ENCODE measurements around the gene TBATA.

DNA sequence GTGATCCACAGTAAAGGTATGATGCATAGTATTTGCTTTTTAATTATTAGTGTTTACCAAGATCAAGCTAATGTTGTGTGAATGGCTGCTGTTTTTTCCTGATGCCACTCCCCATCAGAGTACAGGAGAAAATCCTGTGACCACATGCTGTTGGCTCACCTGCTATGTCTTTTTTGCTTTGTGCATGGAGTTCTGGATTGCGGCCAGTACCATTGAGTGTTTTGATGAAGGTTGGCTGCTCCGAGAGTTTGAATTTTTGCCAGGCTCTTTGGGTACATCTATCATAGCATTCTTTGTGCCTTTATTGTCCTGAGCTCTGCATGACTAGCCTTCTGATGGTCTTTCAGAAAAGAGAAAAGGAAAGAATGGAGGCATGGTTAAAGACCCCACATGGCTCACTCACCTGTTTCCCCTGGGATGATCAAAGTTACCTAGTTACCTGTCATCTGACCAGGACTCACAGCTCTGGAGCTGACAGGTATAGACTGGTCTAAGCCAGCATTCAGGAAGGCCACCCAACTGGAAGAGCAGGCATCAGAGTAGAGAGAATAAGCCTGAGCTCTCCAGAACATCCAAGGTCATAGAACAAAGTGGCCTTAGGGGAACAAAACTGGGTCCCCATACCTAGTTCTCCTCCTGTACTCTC is 18.7 kb upstream of the TBATA start:
- TF ChIP-seq CBFB (CRISPR knock-in tag; IDR thresholded peaks at IDR 0.05; ENCODE audit: low read depth) (no peak), FOXK1 (CRISPR knock-in tag; IDR thresholded peaks at IDR 0.05) (no peak), GTF2I (CRISPR knock-in tag; conservative IDR thresholded peaks at IDR 0.05) (no peak), ATF1 (CRISPR knock-in tag; IDR thresholded peaks at IDR 0.05) (no peak), JUN (CRISPR knock-in tag; IDR thresholded peaks at IDR 0.05) (no peak), ETV6 (CRISPR knock-in tag; IDR thresholded peaks at IDR 0.05) (no peak), ZNF121 (CRISPR knock-in tag; IDR thresholded peaks at IDR 0.05) (no peak)
- TF ChIP-seq, protein P1, sequence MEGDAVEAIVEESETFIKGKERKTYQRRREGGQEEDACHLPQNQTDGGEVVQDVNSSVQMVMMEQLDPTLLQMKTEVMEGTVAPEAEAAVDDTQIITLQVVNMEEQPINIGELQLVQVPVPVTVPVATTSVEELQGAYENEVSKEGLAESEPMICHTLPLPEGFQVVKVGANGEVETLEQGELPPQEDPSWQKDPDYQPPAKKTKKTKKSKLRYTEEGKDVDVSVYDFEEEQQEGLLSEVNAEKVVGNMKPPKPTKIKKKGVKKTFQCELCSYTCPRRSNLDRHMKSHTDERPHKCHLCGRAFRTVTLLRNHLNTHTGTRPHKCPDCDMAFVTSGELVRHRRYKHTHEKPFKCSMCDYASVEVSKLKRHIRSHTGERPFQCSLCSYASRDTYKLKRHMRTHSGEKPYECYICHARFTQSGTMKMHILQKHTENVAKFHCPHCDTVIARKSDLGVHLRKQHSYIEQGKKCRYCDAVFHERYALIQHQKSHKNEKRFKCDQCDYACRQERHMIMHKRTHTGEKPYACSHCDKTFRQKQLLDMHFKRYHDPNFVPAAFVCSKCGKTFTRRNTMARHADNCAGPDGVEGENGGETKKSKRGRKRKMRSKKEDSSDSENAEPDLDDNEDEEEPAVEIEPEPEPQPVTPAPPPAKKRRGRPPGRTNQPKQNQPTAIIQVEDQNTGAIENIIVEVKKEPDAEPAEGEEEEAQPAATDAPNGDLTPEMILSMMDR (IDR thresholded peaks at IDR 0.05): no peak
- TF ChIP-seq, protein P2, sequence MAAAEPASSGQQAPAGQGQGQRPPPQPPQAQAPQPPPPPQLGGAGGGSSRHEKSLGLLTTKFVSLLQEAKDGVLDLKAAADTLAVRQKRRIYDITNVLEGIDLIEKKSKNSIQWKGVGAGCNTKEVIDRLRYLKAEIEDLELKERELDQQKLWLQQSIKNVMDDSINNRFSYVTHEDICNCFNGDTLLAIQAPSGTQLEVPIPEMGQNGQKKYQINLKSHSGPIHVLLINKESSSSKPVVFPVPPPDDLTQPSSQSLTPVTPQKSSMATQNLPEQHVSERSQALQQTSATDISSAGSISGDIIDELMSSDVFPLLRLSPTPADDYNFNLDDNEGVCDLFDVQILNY (CRISPR knock-in tag; IDR thresholded peaks at IDR 0.05): no peak
- TF ChIP-seq, protein P3, sequence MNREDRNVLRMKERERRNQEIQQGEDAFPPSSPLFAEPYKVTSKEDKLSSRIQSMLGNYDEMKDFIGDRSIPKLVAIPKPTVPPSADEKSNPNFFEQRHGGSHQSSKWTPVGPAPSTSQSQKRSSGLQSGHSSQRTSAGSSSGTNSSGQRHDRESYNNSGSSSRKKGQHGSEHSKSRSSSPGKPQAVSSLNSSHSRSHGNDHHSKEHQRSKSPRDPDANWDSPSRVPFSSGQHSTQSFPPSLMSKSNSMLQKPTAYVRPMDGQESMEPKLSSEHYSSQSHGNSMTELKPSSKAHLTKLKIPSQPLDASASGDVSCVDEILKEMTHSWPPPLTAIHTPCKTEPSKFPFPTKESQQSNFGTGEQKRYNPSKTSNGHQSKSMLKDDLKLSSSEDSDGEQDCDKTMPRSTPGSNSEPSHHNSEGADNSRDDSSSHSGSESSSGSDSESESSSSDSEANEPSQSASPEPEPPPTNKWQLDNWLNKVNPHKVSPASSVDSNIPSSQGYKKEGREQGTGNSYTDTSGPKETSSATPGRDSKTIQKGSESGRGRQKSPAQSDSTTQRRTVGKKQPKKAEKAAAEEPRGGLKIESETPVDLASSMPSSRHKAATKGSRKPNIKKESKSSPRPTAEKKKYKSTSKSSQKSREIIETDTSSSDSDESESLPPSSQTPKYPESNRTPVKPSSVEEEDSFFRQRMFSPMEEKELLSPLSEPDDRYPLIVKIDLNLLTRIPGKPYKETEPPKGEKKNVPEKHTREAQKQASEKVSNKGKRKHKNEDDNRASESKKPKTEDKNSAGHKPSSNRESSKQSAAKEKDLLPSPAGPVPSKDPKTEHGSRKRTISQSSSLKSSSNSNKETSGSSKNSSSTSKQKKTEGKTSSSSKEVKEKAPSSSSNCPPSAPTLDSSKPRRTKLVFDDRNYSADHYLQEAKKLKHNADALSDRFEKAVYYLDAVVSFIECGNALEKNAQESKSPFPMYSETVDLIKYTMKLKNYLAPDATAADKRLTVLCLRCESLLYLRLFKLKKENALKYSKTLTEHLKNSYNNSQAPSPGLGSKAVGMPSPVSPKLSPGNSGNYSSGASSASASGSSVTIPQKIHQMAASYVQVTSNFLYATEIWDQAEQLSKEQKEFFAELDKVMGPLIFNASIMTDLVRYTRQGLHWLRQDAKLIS (CRISPR knock-in tag; IDR thresholded peaks at IDR 0.05; ENCODE audit: borderline replicate concordance): no peak
- TF ChIP-seq, protein P4, sequence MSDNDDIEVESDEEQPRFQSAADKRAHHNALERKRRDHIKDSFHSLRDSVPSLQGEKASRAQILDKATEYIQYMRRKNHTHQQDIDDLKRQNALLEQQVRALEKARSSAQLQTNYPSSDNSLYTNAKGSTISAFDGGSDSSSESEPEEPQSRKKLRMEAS (CRISPR knock-in tag; IDR thresholded peaks at IDR 0.05): no peak
- TF ChIP-seq, protein P5, sequence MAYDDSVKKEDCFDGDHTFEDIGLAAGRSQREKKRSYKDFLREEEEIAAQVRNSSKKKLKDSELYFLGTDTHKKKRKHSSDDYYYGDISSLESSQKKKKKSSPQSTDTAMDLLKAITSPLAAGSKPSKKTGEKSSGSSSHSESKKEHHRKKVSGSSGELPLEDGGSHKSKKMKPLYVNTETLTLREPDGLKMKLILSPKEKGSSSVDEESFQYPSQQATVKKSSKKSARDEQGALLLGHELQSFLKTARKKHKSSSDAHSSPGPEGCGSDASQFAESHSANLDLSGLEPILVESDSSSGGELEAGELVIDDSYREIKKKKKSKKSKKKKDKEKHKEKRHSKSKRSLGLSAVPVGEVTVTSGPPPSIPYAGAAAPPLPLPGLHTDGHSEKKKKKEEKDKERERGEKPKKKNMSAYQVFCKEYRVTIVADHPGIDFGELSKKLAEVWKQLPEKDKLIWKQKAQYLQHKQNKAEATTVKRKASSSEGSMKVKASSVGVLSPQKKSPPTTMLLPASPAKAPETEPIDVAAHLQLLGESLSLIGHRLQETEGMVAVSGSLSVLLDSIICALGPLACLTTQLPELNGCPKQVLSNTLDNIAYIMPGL (CRISPR knock-in tag; IDR thresholded peaks at IDR 0.05): no peak
- TF ChIP-seq, protein P6, sequence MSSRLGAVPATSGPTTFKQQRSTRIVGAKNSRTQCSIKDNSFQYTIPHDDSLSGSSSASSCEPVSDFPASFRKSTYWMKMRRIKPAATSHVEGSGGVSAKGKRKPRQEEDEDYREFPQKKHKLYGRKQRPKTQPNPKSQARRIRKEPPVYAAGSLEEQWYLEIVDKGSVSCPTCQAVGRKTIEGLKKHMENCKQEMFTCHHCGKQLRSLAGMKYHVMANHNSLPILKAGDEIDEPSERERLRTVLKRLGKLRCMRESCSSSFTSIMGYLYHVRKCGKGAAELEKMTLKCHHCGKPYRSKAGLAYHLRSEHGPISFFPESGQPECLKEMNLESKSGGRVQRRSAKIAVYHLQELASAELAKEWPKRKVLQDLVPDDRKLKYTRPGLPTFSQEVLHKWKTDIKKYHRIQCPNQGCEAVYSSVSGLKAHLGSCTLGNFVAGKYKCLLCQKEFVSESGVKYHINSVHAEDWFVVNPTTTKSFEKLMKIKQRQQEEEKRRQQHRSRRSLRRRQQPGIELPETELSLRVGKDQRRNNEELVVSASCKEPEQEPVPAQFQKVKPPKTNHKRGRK (CRISPR knock-in tag; IDR thresholded peaks at IDR 0.05; ENCODE audit: borderline replicate concordance): no peak
- TF ChIP-seq, protein P7, sequence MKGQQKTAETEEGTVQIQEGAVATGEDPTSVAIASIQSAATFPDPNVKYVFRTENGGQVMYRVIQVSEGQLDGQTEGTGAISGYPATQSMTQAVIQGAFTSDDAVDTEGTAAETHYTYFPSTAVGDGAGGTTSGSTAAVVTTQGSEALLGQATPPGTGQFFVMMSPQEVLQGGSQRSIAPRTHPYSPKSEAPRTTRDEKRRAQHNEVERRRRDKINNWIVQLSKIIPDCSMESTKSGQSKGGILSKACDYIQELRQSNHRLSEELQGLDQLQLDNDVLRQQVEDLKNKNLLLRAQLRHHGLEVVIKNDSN (CRISPR knock-in tag; IDR thresholded peaks at IDR 0.05): no peak
